OCI-LY7 (cell line): ENCODE results near the gene ERCC1. TPM values are rescaled to one million over a fixed set of nuclear protein-coding genes. Genes with fewer than 3 reads are reported as not detected.

Experiments
- BruUV-seq: library from RNA; stranded (reverse); fragments of 400-500 nt; replicated peaks from 2 replicates; lab custom pipeline; 2021; lab: Mats Ljungman, UMichigan
- CTCF ChIA-PET: fragments of 300-600 bp; sonication (Branson Sonifier 250); formaldehyde crosslinking; loops from one replicate; lab custom pipeline; 2022; ENCODE audit warnings: antibody characterized with exemption; ENCODE audit not compliant: unreplicated experiment; lab: Charles Lee
- POLR2A ChIA-PET: fragments of 300-600 bp; sonication (Branson Sonifier 250); formaldehyde crosslinking; loops from one replicate; lab custom pipeline; 2022; ENCODE audit warnings: antibody characterized with exemption; lab: Charles Lee
- DNase-seq: peaks from one replicate; pipeline ENCODE4 v3.0.0-alpha.2; 2015; ENCODE audit warnings: low spot score
- H2AFZ ChIP-seq: fragments of 200-600 bp; sonication (generic), shearing (Covaris generic); 2 replicates; pipeline ENCODE4 v1.6.1; 2014; ENCODE audit warnings: mild to moderate bottlenecking, antibody characterized with exemption, low read length, moderate library complexity
- H3K27ac ChIP-seq: fragments of 200-600 bp; sonication (generic); 2 replicates; pipeline ENCODE4 v1.5.1; 2014; ENCODE audit warnings: mixed run types, low read depth, mild to moderate bottlenecking, moderate library complexity, low read length, inconsistent platforms; ENCODE audit not compliant: poor library complexity, severe bottlenecking
- H3K36me3 ChIP-seq: fragments of 200-600 bp; sonication (generic); 2 replicates; pipeline ENCODE4 v1.6.1; 2014; ENCODE audit warnings: mild to moderate bottlenecking, antibody characterized with exemption, low read length, moderate library complexity, mixed read lengths; ENCODE audit not compliant: insufficient read depth
- H3K4me1 ChIP-seq: fragments of 200-600 bp; sonication (generic); 2 replicates; pipeline ENCODE4 v1.5.1; 2014; ENCODE audit warnings: mild to moderate bottlenecking, low read length; ENCODE audit not compliant: insufficient read depth, poor library complexity, severe bottlenecking
- H3K4me2 ChIP-seq: fragments of 200-600 bp; sonication (generic); 2 replicates; pipeline ENCODE4 v1.6.1; 2014; ENCODE audit warnings: mild to moderate bottlenecking, low read length
- H3K4me3 ChIP-seq: fragments of 200-600 bp; sonication (generic); 2 replicates; pipeline ENCODE4 v1.5.1; 2014; ENCODE audit warnings: mild to moderate bottlenecking, low read depth, low read length; ENCODE audit not compliant: poor library complexity, severe bottlenecking
- H3K79me2 ChIP-seq: fragments of 200-600 bp; sonication (generic); 2 replicates; pipeline ENCODE4 v1.6.1; 2016; ENCODE audit warnings: low read depth, mild to moderate bottlenecking, low read length, moderate library complexity, mixed read lengths; ENCODE audit not compliant: insufficient read depth
- H3K9me2 ChIP-seq: fragments of 200-600 bp; sonication (generic); 2 replicates; pipeline ENCODE4 v1.6.1; 2016; ENCODE audit warnings: mild to moderate bottlenecking, low read length, mixed read lengths; ENCODE audit not compliant: insufficient read depth
- H3K9me3 ChIP-seq: fragments of 200-600 bp; sonication (generic); 2 replicates; pipeline ENCODE4 v1.6.1; 2014; ENCODE audit warnings: mild to moderate bottlenecking, mixed run types, low read length, mixed read lengths
- H4K20me1 ChIP-seq: fragments of 200-600 bp; sonication (generic); 2 replicates; pipeline ENCODE4 v1.6.1; 2014; ENCODE audit warnings: mild to moderate bottlenecking, antibody characterized with exemption, low read length, moderate library complexity, mixed read lengths; ENCODE audit not compliant: insufficient read depth
- EZH2phosphoT487 ChIP-seq: fragments of 200-600 bp; sonication (generic); IDR thresholded peaks from 2 replicates; pipeline ENCODE4 v1.6.1; 2018; ENCODE audit warnings: low read depth, borderline replicate concordance, mild to moderate bottlenecking, mixed run types, antibody characterized with exemption, low read length, moderate library complexity, mixed read lengths
- intact Hi-C: fragments of 100-400 bp; cut with micrococcal nuclease; formaldehyde crosslinking; loops from one replicate; pipeline ENCODE4 v1.10.0; 2022; ENCODE audit not compliant: unreplicated experiment
- total RNA-seq, 2 experiments: library from RNA; depleted of rRNA in 1 of 2; stranded (reverse); fragments of >200 nt in 1 of 2; shearing (Covaris generic) in 1 of 2; gene quantifications; 2 replicates each; pipeline ENCODE4 v1.2.3, GENCODE V29; 2014 to 2022
- TF ChIP-seq, protein P1 (sequence below): fragments of 200-600 bp; sonication (generic); conservative IDR thresholded peaks from 2 replicates; pipeline ENCODE4 v1.5.1; 2014; ENCODE audit warnings: mild to moderate bottlenecking, antibody characterized with exemption, low read length, moderate library complexity, mixed read lengths

The ERCC1 gene
- total RNA-seq, 2 experiments from 2014 or later = 46.2 to 125 TPM

DNA sequence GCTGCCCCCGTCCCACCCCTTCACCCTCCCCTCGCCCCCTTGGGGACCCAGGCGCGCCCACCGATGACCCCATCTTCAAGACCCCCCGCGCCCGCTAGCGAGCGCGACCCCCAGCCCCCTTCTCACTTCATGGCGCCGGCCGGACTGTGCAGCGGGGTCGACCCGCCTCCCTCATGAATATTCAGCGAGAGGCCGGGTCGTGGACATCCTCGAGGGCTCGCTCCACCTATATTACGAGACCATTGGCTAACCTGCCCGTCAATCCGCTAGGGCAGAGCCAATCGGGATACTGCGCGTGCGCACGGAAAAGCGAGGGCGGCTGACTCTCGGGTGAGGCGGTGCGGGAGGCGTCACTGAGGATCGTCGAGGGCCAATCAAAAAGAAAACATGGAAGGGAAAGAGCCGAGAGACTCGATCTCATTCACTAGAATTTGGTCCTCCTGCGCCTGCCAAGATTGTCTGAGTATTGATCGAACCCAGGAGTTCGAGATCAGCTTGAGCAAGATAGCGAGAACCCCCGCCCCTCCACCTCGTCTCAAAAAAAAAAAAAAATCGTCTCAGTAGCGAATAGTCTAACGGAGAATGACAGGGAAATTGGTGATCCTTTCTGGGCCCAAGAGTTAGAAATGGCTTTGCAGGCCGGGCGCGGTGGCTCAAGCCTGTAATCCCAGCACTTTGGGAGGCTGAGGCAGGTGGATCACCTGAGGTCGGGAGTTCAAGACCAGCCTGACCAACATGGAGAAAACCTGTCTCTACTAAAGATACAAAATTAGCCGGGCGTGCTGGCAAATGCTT lies 53.1 kb downstream of the ERCC1 start, which contains the start of gene ERCC2:
Gene ERCC2 (minus strand): TSS at position 164 of the 795 bp plus-strand sequence. CDS start 33 bp downstream, at position 131.
- Histone ChIP-seq H3K4me2 (peak within 1 kb of the TSS; percentile 95), H3K79me2 (no peaks in the 10 kb centered on the region), H3K4me1 (peaks cover 15% of the 10 kb centered on the region), H3K27ac (peak within 1 kb of the TSS; percentile 46), H4K20me1 (no peaks in the 10 kb centered on the region), H3K9me2 (no peaks in the 10 kb centered on the region), H3K9me3 (no peaks in the 10 kb centered on the region), H3K36me3 (peaks cover 3% of the 10 kb centered on the region; the same call in 1 of the 2 replicates), H3K4me3 (peak within 1 kb of the TSS; percentile 86), H2AFZ (peak within 1 kb of the TSS; percentile 88)
- ChIA-PET POLR2A (interaction anchor here (1.1 kb wide), 1 partner anchor 408 kb away, joined by 3 read pairs; no protein-coding TSS in a partner anchor), CTCF (no interaction called here)
- TSS peak; percentile 80 for BruUV-seq
- intact Hi-C loops = no loop called here
- DNase-seq = peak; percentile 99
- TF ChIP-seq, protein P1, sequence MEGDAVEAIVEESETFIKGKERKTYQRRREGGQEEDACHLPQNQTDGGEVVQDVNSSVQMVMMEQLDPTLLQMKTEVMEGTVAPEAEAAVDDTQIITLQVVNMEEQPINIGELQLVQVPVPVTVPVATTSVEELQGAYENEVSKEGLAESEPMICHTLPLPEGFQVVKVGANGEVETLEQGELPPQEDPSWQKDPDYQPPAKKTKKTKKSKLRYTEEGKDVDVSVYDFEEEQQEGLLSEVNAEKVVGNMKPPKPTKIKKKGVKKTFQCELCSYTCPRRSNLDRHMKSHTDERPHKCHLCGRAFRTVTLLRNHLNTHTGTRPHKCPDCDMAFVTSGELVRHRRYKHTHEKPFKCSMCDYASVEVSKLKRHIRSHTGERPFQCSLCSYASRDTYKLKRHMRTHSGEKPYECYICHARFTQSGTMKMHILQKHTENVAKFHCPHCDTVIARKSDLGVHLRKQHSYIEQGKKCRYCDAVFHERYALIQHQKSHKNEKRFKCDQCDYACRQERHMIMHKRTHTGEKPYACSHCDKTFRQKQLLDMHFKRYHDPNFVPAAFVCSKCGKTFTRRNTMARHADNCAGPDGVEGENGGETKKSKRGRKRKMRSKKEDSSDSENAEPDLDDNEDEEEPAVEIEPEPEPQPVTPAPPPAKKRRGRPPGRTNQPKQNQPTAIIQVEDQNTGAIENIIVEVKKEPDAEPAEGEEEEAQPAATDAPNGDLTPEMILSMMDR = no peak
- no peak for TF ChIP-seq EZH2phosphoT487

DNA sequence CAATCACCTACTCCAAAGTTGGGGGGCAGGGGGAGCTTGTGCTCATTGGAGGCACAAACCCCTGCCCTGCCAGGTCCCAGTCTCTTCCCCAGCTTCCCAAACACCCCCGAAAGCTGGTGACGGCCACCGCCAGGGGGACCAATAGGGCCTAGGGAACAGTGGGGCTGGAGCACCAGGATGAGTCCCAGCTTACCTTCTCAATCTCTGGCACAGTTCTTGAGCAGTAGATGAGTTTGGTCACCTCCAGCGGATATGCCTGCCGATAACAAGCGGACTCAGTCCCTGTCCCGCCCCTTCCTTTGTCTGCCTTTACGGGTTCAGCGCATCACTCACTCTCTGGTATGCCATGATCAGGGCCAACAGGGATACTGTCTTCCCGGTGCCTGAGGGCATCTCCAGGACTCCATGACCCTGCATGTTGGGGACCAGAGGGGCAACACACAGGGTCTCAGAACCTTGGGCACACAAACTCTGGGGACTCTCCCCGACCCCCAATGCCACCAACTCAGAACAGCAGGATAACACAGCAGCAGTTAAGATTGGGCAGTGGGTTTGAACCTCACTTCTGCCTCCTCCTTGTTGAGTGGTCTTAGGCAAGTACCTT lies 54.9 kb downstream of the ERCC1 start:
- H3K36me3 ChIP-seq = peaks cover 3% of the 10 kb centered on the region; the same call in 1 of the 2 replicates
- no peak for DNase-seq
- H3K4me3 ChIP-seq = no peak overlapping the region
- peaks cover 15% of the 10 kb centered on the region for H3K4me1 ChIP-seq
- POLR2A ChIA-PET = interaction anchor here (1.0 kb wide), 1 partner anchor 109 kb away, joined by 3 read pairs; no protein-coding TSS in a partner anchor
- no peak overlapping the region for H2AFZ ChIP-seq
- TF ChIP-seq EZH2phosphoT487 = no peak
- TF ChIP-seq, protein P1 = no peak
- intact Hi-C loops = no loop called here
- no peaks in the 10 kb centered on the region for H3K9me3 ChIP-seq
- H3K79me2 ChIP-seq = no peaks in the 10 kb centered on the region
- peak overlapping the region; percentile 95; the same call in 1 of the 2 replicates for H3K4me2 ChIP-seq
- BruUV-seq = no TSS peak
- no peaks in the 10 kb centered on the region for H3K9me2 ChIP-seq
- CTCF ChIA-PET = no interaction called here
- H4K20me1 ChIP-seq = no peaks in the 10 kb centered on the region
- no peak overlapping the region for H3K27ac ChIP-seq
